WI38 (cell line): ENCODE results near the gene SPATA18.
"Not testable (repeated sequence)": the region's sequence is repeated elsewhere in the genome, so short reads cannot be mapped to it uniquely, and the experiment has no call there.

ENCODE experiments used
- H3K4me3 ChIP-seq: 2 replicates; pipeline ENCODE4 v1.5.1; 2011; ENCODE audit warnings: low read depth, mild to moderate bottlenecking, control low read depth, low read length
- TF ChIP-seq, protein P1 (sequence below): IDR thresholded peaks from 2 replicates; pipeline ENCODE4 v1.5.1; 2012; ENCODE audit warnings: low read depth, mild to moderate bottlenecking, control low read depth, low read length

The SPATA18 gene

DNA sequence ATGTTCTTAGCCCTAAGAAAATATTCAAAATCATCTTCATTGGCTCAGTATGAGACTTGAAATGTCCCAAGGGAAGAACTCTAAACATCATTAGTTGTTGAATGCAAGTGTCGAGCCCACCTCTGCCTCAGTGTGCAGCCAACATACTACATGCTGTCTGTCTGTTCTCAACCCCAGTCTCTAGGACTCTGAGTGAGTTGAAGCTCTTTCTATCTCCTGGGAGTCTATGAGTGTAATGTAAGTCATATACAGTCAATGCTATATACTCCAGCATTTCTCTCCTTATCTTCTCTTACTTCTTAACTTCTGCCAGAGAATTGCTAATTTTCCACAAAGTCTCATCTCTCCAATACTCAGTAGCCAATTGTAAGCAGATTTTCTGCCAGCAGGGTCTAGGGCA, 61.3 kb downstream of the SPATA18 start:
- TF ChIP-seq, protein P1, sequence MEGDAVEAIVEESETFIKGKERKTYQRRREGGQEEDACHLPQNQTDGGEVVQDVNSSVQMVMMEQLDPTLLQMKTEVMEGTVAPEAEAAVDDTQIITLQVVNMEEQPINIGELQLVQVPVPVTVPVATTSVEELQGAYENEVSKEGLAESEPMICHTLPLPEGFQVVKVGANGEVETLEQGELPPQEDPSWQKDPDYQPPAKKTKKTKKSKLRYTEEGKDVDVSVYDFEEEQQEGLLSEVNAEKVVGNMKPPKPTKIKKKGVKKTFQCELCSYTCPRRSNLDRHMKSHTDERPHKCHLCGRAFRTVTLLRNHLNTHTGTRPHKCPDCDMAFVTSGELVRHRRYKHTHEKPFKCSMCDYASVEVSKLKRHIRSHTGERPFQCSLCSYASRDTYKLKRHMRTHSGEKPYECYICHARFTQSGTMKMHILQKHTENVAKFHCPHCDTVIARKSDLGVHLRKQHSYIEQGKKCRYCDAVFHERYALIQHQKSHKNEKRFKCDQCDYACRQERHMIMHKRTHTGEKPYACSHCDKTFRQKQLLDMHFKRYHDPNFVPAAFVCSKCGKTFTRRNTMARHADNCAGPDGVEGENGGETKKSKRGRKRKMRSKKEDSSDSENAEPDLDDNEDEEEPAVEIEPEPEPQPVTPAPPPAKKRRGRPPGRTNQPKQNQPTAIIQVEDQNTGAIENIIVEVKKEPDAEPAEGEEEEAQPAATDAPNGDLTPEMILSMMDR = no peak

GRCh38 chr4:52116641-52117040, 65.5 kb downstream of the SPATA18 start:
- no peak overlapping the region for H3K4me3 ChIP-seq
- TF ChIP-seq, protein P1 = no peak

More for the DNA sequence above, 61.3 kb downstream of the SPATA18 start:
- no peak overlapping the region for H3K4me3 ChIP-seq

DNA sequence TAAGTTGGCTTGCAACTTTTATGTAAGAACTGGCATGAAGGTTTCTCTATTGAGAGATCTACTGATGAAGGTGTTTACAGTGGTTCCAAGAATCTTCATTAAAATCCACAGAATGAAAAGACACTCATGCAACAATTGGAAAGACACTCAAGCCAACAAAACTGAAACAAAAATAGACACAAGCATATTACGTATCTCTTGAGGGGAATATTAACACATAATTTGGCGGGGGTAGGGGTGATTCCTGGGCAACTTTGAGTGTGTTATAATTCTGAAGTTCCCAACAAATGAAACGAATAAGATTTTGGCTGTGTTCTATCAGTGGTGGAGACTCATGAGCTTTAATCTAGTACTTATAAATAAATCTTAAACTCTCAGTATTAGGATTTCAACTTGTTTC, 75.1 kb downstream of the SPATA18 start:
- H3K4me3 ChIP-seq = no peak overlapping the region
- TF ChIP-seq, protein P1 = no peak

GRCh38 chr4:52126966-52127365, 75.9 kb downstream of the SPATA18 start:
- TF ChIP-seq, protein P1 = no peak
- H3K4me3 ChIP-seq = no peak overlapping the region

DNA sequence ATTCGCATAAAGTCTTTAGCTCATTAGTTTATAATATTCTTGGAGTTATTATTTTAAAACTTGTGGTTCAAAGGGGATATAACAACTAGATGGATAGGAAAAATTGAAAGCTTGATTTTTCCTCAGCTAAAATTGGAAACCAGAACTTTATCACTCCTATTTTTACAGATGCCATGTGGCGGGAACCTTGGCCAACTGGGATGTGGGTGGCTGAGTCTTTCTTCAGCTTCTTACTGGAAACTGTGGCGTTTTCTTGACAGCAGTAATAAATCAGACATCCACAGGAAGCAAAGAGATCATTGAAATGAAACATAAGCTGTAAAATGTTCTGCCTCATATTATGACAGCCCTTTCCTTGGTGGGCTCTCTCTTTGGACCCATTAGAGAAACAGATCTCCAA, 84.1 kb downstream of the SPATA18 start:
- no peak overlapping the region for H3K4me3 ChIP-seq
- TF ChIP-seq, protein P1 = no peak

- H3K4me3 ChIP-seq = not testable (repeated sequence)
Measured at GRCh38 chr4:52137152-52137551, 86.0 kb downstream of the SPATA18 start.

DNA sequence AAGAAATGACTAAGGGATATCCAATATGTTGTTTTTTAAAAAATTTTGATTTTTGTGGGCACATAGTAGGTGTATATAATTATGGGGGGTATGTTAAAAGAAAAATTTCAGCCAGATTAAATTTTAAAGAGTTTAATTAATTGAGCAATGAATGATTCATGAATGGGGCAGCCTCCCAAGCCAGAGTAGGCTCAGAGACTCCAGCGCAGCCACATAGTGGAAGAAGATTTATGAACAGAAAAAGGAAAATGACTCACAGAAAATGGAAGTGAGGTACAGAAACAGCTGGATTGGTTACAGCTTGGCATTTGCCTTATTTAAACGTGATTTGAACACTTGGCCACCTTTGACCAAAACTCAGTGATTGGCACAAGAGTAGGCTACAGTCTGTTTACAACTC, 91.7 kb downstream of the SPATA18 start:
- no peak overlapping the region for H3K4me3 ChIP-seq
- TF ChIP-seq, protein P1 = no peak

DNA sequence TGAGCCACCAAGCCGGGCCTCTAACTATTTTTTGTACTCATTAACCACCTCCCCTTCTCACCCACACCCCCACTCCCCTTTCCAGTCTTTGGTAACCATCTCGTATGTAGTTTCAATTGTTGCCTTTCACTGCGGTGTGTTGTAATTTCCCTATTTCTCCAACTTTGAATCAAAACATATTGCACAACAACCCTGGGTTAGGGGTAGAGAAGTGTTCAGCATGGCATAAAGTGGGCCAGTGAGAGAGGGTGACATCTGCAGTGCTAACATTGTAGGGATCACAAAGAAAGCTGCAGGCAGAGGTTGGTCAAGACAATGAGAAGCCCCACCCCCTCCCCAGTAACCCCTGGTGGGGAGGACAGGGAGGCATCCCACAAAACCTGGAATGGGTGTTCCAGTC, 92.7 kb downstream of the SPATA18 start:
- TF ChIP-seq, protein P1 = no peak
- no peak overlapping the region for H3K4me3 ChIP-seq
